HG03108 (cell line): ENCODE results near the gene FRS3.

Experiments
- ATAC-seq: cut with Tn5 transposase; IDR thresholded peaks from one replicate; pipeline ENCODE4 v1.9.1; 2021; ENCODE audit warnings: moderate library complexity; ENCODE audit not compliant: unreplicated experiment

Gene FRS3

DNA sequence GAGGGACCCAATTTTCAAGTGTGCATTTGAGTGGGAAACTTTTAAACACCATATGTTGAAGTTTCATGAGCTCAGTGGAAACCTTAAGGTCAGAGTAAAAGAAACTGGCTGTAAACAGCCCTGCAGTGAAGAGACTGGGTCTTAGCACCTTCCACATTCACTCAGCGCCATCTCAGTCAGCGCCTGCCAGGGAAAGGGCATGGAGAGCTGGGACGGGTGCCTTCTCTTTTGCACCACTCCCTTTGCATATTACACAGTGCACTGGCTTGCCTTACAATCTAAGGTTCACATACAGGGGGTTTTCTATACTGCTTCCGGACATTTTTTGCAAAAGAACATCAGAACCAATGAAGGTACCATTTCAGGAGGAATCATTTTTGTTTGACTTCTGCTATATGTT lies 12.3 kb upstream of the FRS3 start:
- no peak for ATAC-seq

DNA sequence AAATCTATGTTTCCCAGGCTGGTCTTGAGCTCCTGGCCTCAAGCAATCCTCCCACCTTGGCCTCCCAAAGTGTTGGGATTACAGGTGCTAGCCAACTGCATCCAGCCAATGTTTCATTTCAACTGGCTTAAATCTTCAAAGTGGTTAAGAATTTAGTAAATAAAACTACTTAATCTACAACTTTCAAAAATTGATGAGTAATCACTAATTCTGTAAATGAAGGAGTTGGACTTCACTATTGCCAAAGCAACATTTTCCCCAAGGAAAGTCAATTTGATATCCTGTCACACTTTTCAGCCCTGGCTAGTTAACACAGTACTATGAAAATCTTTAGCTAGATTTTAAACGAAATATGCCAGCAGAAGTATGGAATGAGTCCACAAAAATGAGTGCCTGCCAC lies 11.6 kb upstream of the FRS3 start:
- ATAC-seq, result no peak

DNA sequence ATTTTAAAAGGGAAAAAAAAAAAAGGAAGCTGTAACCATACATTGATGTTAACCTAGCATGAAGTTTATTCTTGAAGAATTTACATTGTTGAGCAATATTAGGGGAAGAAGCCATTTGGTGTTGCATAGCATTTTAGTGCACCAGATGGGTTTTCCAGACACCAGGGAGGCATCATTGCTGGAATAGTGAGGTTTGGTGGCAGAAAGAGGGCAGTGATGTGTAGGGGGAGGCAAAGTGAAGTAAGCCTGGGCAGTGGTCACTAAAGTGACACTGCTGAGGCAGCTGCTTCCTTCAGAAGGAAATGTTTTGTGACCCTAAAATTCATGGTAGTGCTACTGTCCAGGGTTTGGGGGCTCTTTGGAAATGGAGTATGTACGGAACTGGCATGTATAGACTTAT lies 10.3 kb upstream of the FRS3 start:
- ATAC-seq, result no peak

DNA sequence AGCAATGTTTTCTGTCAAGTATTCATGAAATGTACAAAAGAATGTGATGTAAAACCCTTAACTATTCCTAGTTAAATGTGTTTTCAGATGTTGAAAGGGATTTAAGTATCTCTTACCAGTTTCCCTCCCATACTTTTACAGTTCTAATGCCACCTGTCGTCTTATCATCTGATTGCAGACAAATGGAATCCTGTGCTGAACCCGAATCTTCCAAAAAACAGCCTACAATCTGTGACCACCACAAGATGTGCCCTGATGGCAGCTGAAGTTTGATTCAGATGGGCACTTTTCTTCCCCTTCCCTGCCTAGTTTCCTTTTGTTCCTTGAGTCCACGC lies 9.7 kb upstream of the FRS3 start:
- no peak for ATAC-seq

DNA sequence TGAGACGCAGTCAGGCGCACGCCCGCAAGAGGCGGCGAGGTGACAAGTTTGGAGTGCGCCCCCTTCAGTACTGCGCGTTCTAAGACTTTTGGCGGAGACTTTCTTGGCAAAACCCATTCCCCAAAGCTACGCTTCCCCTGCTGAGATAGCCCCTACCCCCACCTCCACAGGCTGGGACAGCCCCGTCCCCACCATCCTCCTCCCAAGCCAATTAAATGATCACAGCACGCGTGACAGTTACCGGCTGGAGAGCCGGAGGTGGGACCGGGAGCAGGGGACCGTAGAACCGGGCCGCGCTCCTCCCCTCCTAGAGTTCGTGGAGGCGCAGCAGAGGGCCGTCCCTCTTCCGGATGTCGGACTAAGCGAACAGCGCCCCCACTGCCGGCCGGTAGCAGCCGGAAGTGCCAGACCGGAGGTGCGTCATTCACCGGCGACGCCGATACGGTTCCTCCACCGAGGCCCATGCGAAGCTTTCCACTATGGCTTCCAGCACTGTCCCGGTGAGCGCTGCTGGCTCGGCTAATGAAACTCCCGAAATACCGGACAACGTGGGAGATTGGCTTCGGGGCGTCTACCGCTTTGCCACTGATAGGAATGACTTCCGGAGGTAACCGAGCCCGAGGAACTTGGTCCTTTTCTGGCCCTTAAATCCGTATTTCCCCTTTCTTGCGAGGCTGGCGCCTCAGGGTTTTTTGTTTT lies 7.7 kb upstream of the FRS3 start, which contains the start of gene TOMM6:
Gene TOMM6 (plus strand): TSS at position 476 of the 699 bp plus-strand sequence. CDS start 4 bp downstream, at position 480.
- ATAC-seq, result peak; percentile 75

DNA sequence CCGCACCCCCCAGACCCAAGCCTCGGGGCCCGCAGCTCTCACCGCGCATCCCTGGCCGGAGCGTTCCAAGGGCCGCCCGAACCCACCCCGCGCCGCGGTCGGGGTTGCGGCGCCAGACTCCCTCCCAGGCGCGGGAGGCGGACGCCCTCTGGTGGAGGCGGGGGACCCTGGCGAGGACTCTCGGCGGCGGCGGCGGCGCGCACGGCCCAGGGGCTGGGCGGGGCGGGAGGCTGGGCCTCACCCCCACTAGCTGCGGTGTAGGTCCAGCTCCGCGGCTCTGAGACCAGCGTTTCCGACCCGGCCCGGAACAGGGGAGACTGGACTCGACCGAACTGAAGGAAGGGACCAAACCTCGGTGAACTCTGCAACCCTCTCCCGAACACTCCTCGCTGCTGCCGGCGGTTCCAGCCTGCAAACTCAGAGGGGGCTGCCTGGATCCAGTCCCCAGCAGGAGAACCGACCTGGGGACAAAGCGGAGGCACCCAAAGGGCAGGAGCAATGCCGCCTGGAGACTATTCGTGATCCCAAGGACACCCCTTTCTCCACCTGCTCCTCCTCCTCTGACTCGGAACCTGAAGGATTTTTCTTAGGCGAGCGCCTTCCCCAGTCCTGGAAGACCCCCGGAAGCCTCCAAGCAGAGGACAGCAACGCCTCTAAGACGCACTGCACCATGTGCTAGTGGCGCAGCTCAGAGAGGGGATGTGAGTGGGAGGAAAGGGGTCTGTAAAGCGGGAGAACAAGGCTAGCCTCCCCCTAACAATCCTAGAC lies 6.9 kb upstream of the FRS3 start:
- peak; percentile 56 for ATAC-seq

DNA sequence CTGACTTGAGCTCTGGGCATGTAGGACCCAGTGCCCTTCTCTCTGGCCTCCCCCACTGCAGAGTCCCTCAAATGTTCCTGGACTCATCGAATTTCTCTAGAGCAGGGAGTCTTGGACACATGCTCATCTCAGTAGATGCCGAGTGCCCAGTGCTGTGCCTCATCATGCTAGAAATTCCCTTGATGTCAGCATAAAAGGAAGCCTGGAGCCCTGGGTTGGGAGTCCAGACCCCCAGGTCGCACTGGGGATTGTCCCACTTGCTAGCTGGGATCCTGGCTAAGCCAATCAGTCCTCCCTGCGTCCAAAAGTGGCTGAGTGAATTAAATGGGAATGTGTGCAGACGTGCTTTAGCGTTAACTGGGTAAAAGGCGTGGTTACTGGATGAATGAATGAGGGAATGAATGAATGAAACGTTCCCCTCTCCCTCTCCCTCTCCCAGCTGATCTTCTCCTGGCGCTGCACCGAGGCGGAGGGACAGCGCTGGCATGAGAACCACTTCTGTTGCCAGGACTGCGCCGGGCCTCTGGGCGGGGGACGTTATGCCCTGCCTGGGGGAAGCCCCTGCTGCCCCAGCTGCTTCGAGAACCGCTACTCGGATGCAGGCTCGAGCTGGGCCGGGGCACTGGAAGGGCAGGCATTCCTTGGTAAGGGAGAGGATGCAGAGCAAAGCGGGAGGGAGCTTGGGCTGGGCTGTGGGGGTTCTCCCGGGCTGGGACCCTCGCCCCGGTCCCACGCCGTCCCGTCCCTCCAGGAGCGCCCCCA lies 6.2 kb upstream of the FRS3 start:
- ATAC-seq, result no peak

DNA sequence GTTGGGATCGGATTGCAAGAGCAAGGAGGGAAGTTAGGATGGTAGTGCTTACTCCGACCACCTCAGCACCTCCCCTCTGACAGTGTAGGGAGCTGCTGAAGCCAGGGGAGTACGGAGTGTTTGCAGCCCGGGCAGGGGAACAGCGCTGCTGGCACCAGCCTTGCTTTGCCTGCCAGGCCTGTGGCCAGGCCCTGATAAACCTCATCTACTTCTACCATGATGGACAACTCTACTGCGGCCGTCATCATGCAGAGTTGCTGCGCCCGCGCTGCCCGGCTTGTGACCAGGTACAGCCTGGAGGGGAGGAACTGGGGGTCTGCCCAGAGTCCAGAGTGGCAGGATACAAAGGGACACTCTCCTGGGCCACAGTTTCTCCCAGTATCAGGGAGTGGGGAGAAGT lies 5.6 kb upstream of the FRS3 start:
- ATAC-seq, result no peak

DNA sequence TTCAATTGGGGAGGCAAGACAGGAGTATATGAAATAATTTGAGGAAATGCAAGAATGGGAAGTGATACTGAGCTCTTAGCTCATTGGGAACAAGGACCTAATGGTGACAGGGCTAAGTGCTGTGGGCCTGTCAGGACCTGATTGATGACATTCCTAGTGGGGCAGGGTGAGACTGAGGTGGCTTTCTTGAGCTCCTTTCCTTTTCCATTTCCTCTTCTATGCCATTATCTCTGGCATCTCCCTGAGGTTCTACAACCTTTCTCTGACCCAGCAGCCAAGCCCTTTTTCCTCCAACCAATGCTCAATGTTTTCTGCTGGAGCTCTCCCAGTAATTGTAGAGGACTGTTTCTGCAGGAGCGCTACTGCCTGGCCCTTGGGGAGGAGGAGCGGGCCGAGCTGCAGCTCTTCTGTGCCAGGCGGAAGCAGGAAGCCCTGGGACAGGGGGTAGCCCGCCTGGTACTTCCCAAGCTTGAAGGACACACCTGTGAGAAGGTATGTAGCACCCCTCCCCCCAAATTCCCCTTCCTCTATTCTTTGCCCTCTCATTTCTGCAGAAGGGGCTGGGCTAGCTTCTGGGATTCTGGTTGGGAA lies 5.0 kb upstream of the FRS3 start:
- ATAC-seq, result no peak

DNA sequence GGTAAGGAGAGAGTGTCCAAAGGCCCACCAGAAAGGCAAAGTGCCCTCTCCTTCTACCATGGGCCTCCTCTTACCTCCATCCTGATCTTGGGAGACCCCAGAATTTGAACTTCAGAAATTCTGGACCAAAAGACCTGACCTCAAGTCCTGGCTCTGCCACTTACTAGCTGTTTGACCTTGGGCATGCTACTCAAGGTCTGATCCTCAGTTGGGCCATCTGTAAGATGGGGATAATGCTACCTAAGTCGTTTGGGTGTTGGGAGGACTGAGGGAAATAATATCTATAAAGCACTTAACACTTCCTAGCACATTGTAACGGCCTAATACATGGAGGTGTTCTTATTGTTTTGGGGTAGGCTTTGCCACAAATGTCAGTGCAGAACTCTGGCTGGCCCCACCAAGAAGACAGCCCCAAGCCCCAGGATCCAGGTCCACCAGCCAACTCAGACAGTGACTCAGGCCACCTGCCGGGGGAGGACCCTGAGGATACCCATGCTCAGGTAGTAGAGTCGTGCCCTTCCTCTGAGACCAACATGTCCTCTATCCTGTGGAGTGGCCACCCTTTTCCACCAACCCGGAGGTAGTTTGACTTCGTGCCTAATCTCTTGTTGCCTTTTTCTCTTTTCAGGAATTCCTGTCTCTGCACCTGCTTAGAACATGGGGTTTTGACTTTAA lies 3.5 kb upstream of the FRS3 start:
- ATAC-seq, result no peak

DNA sequence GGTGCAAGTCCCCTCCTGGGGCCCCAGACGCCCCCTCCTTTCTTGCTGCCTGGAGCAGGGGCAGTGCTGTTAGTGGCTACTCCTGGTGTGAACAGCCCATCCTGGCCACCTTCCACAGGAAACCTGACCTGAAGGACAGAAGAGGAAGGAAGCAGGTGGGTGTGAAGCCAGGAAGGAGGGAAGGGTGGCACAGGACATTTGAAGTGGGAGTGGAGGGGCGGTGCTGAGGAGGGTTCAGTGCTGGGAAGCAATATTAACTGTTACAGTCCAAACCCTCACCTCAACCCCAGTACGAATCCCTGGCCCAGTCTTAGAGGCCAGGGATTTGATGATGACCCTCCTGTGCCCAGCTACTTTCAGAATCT lies 1.6 kb upstream of the FRS3 start:
- no peak for ATAC-seq

DNA sequence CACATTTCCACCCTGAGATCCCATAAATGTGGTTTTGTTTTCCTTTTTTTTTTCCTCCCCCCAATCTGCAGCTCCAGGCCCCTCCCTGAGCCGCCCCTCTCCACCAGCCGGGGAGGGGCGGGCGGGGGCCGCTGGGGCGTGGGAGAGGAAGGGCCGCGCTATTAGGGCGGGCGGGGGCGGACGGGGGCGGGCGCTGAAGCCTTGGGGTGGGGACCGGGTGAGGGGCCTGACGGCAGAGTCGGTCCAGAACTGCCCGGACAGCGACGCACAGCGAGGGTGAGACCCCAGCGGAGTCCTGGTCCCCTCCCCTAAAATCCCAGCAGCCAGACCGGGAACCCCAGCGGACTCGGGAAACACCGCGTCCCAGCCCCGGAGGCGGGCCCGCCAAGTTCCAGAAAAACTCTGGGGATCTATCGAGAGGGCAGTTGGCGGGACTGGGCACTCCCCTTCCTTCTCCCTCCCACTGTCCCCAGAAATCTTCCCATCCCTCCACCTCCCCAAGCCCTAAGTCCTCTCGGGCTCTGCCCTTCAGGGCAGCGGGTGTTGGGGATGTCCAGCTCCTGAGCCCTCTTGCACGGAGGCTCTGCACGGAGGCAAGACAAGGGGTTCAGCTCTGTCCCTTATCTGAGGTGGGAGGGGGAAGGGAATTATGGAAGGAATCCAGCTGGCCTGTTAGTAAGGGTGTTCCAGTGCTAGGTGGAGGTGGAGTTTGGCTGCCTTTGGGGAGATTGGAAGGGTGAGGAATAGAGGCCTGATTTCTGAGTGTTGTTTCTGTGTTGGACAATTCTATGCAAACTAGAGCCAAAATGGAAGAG lies 1.1 kb upstream of the FRS3 start, which contains the start of gene PRICKLE4:
Gene PRICKLE4 (plus strand): TSS at position 232 of the 815 bp plus-strand sequence. CDS start 2,692 bp downstream, outside the sequence.
- ATAC-seq, result no peak

DNA sequence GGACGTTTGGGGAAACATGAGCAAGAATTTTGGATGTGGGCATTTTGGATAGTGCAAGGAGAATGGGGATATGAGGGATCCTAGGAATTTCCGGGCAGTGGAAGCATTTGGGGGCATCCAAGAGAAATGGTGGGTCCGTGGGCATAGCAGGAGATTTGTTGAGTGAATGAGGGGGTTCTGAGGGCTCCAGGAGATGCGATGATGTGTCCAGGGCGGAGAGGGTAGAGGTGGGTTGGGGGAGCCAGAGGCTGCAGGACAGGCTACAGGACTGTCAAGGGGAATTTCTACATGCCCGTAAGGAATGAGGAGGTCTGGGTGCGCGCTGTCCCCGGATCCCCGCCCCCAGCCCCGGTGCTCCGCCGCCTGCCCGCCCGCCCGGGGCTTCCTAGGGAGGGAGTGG lies 364 bp downstream of the FRS3 start:
- ATAC-seq, result no peak

DNA sequence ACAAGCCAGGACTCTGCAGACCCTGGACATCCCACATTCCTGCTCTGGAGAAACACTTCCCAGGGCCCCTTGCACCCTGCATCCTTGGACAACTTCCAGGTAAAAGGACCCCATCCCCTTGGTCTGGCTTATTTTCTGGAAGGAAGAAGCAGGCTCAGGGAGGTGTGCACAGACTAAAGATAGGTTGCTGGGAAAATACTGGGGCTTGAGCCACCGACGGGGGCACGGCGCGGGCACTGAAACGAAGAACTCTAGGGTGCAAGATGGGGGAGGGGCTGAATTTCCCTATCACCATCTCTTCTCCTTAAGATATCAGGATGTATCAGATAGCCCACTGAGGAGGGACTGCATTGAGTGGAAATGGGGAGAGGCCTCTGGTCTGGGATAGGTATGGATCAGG lies 805 bp downstream of the FRS3 start:
- no peak for ATAC-seq

DNA sequence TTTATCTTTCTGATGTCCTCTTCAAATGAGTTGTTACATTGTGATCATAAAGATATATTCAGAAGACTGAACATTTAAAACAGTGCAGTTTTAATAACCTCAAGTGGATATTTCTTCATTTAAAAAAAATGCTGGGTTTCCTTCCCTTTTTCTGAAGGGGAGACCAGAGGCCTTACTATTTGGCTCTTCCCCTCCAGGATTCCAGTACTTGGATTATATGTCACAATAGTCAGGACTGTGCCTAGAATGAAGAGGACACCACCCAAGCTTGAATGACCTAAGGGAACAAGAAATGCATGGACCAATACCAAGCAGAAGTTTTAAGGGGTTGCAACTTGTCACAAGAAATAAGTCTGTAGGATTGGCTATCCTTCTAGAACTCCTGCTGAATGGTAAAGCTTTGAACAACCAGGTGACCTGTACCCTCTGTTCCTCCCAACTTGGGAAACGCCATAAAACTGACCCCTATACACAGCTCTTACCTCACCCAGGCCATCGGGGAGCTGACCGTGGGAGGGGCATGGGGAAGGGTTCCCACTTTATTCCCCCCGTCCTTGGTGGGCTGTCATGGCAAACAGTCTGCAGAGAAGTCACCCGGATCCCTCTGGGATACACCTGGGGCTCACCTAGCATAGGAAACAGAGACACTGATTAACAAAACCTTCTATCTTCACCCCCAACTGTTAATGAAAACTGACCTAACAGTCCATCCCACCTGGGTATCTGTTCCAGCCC lies 2.0 kb downstream of the FRS3 start:
- no peak for ATAC-seq

DNA sequence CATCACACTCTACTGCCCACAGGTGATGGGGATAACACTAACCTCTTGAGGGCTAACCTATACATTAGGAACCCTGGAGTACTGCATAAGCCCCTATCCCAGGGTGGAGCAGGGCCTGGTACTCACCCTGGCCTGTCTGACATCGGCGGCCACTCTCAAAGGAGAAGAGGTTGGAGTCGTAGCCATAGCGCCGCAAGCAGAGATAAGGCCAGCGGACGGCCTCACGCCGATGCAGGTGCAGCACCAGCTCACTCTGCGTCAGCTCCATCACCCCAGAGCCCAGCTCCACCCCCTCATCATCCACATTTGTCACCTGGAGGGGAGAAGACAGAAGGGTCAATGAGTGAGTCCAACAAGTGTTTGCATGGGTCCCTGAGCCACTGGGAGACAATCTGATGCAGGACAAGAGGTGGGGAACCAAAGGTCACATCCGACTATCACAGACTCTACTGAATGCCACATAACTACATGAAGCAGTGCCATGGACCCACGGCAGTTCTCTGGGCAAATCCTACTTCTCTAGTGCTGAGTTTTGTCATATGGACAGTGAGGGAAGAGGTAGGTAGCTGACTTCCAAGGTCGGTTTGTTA lies 4.3 kb downstream of the FRS3 start:
- ATAC-seq, result no peak

DNA sequence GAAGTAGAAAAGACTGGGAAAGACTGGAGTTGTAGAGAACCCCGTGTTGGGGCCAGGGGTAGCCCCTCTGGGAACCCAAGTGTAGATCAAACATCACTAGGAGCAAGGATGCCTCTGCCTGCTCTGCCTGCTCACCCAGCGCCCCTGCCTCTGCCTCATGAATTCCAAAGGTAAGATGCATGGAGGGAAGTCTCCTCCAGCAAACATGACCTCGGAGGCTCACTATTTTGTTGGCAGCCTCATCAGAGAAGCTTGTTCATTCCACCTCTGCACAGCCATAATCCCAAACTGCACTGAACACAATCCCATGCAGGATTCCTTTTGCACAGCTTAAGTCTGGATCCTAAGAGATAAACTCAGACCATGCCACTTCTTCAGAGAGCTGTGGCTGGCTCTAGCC lies 4.9 kb downstream of the FRS3 start:
- no peak for ATAC-seq

DNA sequence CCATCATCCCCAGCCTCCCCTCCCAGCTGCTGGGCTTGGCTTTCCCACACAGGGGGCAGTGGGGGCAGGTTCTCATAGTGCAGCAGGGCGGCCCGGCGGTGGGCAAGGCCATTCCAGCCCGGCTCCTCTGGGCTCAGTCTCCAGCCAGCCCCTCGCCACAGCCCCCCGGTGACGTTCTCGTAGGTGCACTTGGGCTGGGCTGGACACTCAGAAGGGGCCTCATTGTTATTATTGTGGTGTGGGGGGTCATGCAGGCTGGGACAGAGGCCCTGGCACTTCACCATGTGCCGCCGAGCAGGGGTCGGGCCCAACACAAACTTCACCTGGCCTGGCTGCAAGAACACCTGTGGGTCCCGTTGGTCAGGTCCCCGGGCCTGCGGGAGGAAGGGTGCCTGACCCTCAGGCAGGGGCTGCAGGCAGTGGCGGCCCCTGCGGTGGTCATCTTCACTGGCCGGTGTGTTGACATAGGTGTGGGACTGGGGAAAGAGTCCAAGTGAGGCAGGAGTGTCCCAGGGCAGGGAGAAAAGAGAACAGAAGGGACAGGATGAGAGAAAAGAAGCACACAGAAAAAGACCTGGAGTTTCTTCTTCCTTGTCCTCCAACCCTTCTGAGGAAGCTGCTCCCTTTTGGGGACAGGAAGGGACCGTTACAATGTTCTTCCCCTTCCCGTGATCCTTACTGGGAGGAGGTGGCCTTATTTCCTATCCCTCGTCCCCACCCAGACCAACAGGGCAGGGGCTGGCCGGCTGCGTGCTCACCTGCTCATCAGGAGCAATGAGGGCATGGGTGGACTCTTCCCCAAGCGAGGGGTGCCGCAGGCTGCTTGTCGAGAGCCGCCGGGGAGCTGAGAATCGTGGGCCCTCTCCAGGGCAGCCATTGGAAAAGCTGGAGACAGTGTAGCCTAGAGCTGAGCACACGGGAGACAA lies 8.4 kb downstream of the FRS3 start:
- ATAC-seq, result no peak
